Stimulated activated naive B cell treated with anti-CD40 and anti-IgM and Interleukin-4, amounts not matched to agents 10 μg/mL and 1 μg/mL and 100 μg/mL, for 72 hours (primary cell): Measurements from ENCODE around the gene CKB.

Experiments
- ATAC-seq, 2 donors: fragments of 150-1000 bp; cut with Tn5 transposase; replicated peaks; 2 replicates each; pipeline ENCODE4 v1.10.0; 2021; ENCODE audit warnings: moderate library complexity in 1 of 2
- DNase-seq: peaks from one replicate; pipeline ENCODE4 v3.0.0; 2021
- H3K27ac Mint-ChIP-seq: one replicate; pipeline ENCODE4 v1.8.0; 2022; ENCODE audit warnings: mild to moderate bottlenecking, mixed read lengths
- H3K27me3 Mint-ChIP-seq, 2 donors: one replicate each; pipeline ENCODE4 v1.8.0; 2022; ENCODE audit warnings: mixed read lengths in 2 of 2
- H3K36me3 Mint-ChIP-seq, 2 donors: one replicate each; pipeline ENCODE4 v1.8.0; 2022; ENCODE audit warnings: mixed read lengths in 2 of 2, mild to moderate bottlenecking in 1 of 2
- H3K4me1 Mint-ChIP-seq, 2 donors: one replicate each; pipeline ENCODE4 v1.8.0; 2022; ENCODE audit warnings: mixed read lengths in 2 of 2, mild to moderate bottlenecking in 1 of 2
- H3K4me3 Mint-ChIP-seq, 2 donors: one replicate each; pipeline ENCODE4 v1.8.0; 2022; ENCODE audit warnings: mild to moderate bottlenecking in 2 of 2, mixed read lengths in 2 of 2, moderate library complexity in 1 of 2
- H3K9me3 Mint-ChIP-seq, 2 donors: one replicate each; pipeline ENCODE4 v1.8.0; 2022; ENCODE audit warnings: mixed read lengths in 2 of 2, mild to moderate bottlenecking in 1 of 2

The CKB gene

GRCh38 chr14:103555559-103556337 lies 33.1 kb upstream of the CKB start:
- no peak overlapping the region for H3K4me3 Mint-ChIP-seq
- H3K27me3 Mint-ChIP-seq: no peaks in the 10 kb centered on the region
- H3K36me3 Mint-ChIP-seq: peaks cover 18 to 37% of the 10 kb centered on the region in 2 donors
- no peak for ATAC-seq
- no peak for DNase-seq
- peaks cover 24 to 32% of the 10 kb centered on the region in 2 donors for H3K4me1 Mint-ChIP-seq
- no peaks in the 10 kb centered on the region for H3K9me3 Mint-ChIP-seq
- H3K27ac Mint-ChIP-seq: peak overlapping the region; percentile 7

- Mint-ChIP-seq H3K9me3 (no peaks in the 10 kb centered on the region), H3K4me3 (no peak overlapping the region), H3K27ac (no peak overlapping the region), H3K4me1 (peaks cover 16 to 17% of the 10 kb centered on the region in 2 donors), H3K27me3 (no peaks in the 10 kb centered on the region), H3K36me3 (peaks cover 5 to 21% of the 10 kb centered on the region in 2 donors)
- ATAC-seq: no peak
- no peak for DNase-seq
These were observed 30.2 kb upstream of the CKB start for GRCh38 chr14:103552846-103553210.

- H3K27me3 Mint-ChIP-seq: no peaks in the 10 kb centered on the region
- DNase-seq (no peak), ATAC-seq (no peak)
- no peak overlapping the region for H3K4me3 Mint-ChIP-seq
- no peaks in the 10 kb centered on the region for H3K9me3 Mint-ChIP-seq
- no peak overlapping the region for H3K27ac Mint-ChIP-seq
- H3K4me1 Mint-ChIP-seq: peaks cover 16 to 17% of the 10 kb centered on the region in 2 donors
- peaks cover 5 to 21% of the 10 kb centered on the region in 2 donors for H3K36me3 Mint-ChIP-seq
These were observed 29.6 kb upstream of the CKB start for GRCh38 chr14:103552011-103552845.

GRCh38 chr14:103551338-103551762 lies 28.7 kb upstream of the CKB start:
- Mint-ChIP-seq H3K4me1 (peaks cover 17 to 21% of the 10 kb centered on the region in 2 donors), H3K27ac (no peak overlapping the region), H3K4me3 (no peak overlapping the region), H3K36me3 (peaks cover 5 to 21% of the 10 kb centered on the region in 2 donors), H3K27me3 (no peaks in the 10 kb centered on the region), H3K9me3 (no peaks in the 10 kb centered on the region)
- ATAC-seq: no peak
- DNase-seq: no peak

- ATAC-seq (no peak), DNase-seq (no peak)
- peaks cover 5 to 21% of the 10 kb centered on the region in 2 donors for H3K36me3 Mint-ChIP-seq
- no peaks in the 10 kb centered on the region for H3K27me3 Mint-ChIP-seq
- H3K27ac Mint-ChIP-seq: no peak overlapping the region
- H3K9me3 Mint-ChIP-seq: no peaks in the 10 kb centered on the region
- no peak overlapping the region for H3K4me3 Mint-ChIP-seq
- peaks cover 15 to 17% of the 10 kb centered on the region in 2 donors for H3K4me1 Mint-ChIP-seq
These were observed 28.1 kb upstream of the CKB start for GRCh38 chr14:103550451-103551337.

GRCh38 chr14:103549361-103550311 lies 27.0 kb upstream of the CKB start:
- H3K4me3 Mint-ChIP-seq: no peak overlapping the region

GRCh38 chr14:103548463-103549351 lies 26.1 kb upstream of the CKB start:
- Mint-ChIP-seq H3K9me3 (no peaks in the 10 kb centered on the region), H3K4me1 (peaks cover 5 to 10% of the 10 kb centered on the region in 2 donors), H3K27me3 (no peaks in the 10 kb centered on the region), H3K27ac (no peak overlapping the region), H3K4me3 (no peak overlapping the region), H3K36me3 (peaks cover 3 to 16% of the 10 kb centered on the region in 2 donors)
- ATAC-seq: no peak
- DNase-seq: no peak

More at GRCh38 chr14:103549361-103550311, 27.0 kb upstream of the CKB start:
- ATAC-seq (no peak), DNase-seq (no peak)
- Mint-ChIP-seq H3K4me1 (peaks cover 6 to 10% of the 10 kb centered on the region in 2 donors), H3K27ac (no peak overlapping the region), H3K27me3 (no peaks in the 10 kb centered on the region), H3K36me3 (peaks cover 3 to 16% of the 10 kb centered on the region in 2 donors), H3K9me3 (no peaks in the 10 kb centered on the region)

GRCh38 chr14:103547941-103548462 lies 25.4 kb upstream of the CKB start:
- no peaks in the 10 kb centered on the region for H3K9me3 Mint-ChIP-seq

GRCh38 chr14:103547455-103547940 lies 24.9 kb upstream of the CKB start:
- ATAC-seq (no peak), DNase-seq (no peak)
- no peak overlapping the region for H3K4me3 Mint-ChIP-seq
- H3K27ac Mint-ChIP-seq: no peak overlapping the region
- no peaks in the 10 kb centered on the region for H3K9me3 Mint-ChIP-seq
- H3K4me1 Mint-ChIP-seq: peaks cover 5 to 9% of the 10 kb centered on the region in 2 donors
- peaks cover 3 to 7% of the 10 kb centered on the region in 2 donors for H3K36me3 Mint-ChIP-seq
- no peaks in the 10 kb centered on the region for H3K27me3 Mint-ChIP-seq

More at GRCh38 chr14:103547941-103548462, 25.4 kb upstream of the CKB start:
- ATAC-seq (no peak), DNase-seq (no peak)
- no peaks in the 10 kb centered on the region for H3K27me3 Mint-ChIP-seq
- no peak overlapping the region for H3K27ac Mint-ChIP-seq
- H3K36me3 Mint-ChIP-seq: peaks cover 3 to 12% of the 10 kb centered on the region in 2 donors
- peaks cover 5 to 10% of the 10 kb centered on the region in 2 donors for H3K4me1 Mint-ChIP-seq
- H3K4me3 Mint-ChIP-seq: no peak overlapping the region

GRCh38 chr14:103546652-103547454 lies 24.2 kb upstream of the CKB start:
- H3K27me3 Mint-ChIP-seq: peaks cover 1 to 4% of the 10 kb centered on the region in 2 donors
- H3K4me3 Mint-ChIP-seq: no peak overlapping the region
- no peaks in the 10 kb centered on the region for H3K9me3 Mint-ChIP-seq
- H3K27ac Mint-ChIP-seq: no peak overlapping the region
- H3K36me3 Mint-ChIP-seq: peaks cover 3 to 4% of the 10 kb centered on the region in 2 donors
- DNase-seq (peak; percentile 57), ATAC-seq (peak; percentile 89 to 90)
- H3K4me1 Mint-ChIP-seq: peaks cover 5 to 7% of the 10 kb centered on the region in 2 donors

- DNase-seq (no peak), ATAC-seq (no peak)
- H3K27ac Mint-ChIP-seq: no peak overlapping the region
- peaks cover 7 to 8% of the 10 kb centered on the region in 2 donors for H3K27me3 Mint-ChIP-seq
- peaks cover 2 to 5% of the 10 kb centered on the region in 2 donors for H3K4me1 Mint-ChIP-seq
- H3K9me3 Mint-ChIP-seq: no peaks in the 10 kb centered on the region
- no peak overlapping the region for H3K4me3 Mint-ChIP-seq
- peaks cover 0 to 3% of the 10 kb centered on the region in 2 donors for H3K36me3 Mint-ChIP-seq
These were observed 23.5 kb upstream of the CKB start for GRCh38 chr14:103545915-103546651.
